ENCODE measurements around the gene SLC27A4.

SLC27A4 gene

DNA sequence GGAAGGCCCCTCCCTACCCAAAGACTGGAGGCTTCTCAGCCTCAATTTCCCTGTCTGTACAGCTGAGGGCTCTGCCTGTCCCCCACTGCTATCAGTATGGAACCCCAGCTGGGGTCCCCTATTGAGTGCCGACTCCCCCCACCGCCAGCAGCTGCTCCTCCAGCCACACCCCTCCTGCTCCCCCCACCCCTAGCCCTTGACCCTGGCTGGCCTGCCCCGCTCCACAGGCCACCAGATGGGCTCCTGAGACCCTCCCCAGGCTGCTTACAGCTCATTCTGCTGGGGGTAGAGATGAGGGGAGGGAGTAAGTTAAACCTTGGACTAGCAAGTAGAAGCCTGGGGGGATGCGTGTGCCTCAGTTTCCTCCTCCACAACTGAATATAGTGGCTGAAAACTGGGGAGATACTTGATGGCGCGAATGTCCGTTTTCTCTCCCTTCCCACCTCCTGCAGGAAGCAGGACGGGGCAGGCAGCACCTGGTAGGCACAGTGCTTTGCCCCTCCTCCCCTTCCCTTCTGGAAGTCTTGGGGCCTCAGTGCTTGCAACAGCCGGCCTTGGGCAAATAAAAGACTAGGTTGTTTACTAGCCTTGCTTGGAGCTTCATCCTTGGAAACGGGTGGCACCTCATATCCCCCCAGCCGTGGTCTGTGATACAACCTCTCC lies 50.0 kb downstream of the SLC27A4 start:
- Mint-ChIP-seq H3K36me3 (peaks cover 58% of the 10 kb centered on the region), H3K4me3 (no peak overlapping the region), H3K9me3 (no peaks in the 10 kb centered on the region), H3K27me3 (no peaks in the 10 kb centered on the region), H3K27ac (no peak overlapping the region), H3K4me1 (no peaks in the 10 kb centered on the region)
- ATAC-seq: no peak

DNA sequence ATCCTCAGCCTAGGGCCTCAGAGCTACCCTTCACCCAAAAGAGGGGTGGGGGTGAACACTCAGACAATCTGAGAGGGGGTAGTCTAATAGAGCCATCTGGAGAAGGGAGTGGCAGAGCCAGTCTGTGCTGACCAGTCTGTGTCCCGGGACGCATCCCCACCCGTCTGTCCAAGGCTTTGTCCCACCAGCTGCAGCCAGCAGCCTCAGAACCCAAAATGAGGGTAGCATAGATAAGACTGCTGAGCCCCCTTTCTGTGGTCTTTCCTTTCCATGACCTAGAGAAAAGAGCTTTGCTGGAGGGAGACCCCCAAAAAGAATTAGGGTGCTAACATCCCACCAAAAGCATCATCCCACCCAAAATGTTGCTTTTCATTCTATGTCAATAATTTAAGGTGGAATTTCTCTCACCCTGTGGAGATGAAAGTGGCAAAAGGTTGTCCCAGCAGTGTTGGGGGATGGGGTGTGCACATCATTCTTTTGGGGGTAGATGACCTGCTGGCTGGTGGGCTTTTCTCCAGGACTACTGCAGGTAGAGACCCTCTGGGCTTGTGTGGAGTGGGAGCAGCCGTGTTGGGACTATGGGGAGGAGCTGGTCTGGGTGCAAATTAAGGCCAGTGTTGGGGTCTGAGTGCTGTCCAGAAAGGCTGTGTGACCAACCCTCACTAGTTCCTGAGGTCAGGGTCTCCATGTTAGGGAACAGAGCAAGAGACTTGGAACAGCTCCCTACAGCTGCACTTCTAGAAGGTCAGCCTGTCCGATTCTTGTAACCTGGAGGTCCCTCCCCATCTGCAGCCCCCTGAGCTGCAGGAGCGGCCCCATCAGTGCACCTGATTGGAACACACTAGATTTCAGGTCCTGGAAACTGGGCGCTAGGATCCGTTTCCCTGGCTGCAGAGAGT lies 50.7 kb downstream of the SLC27A4 start:
- Mint-ChIP-seq H3K27me3 (no peaks in the 10 kb centered on the region), H3K36me3 (peaks cover 54% of the 10 kb centered on the region), H3K4me3 (no peak overlapping the region), H3K4me1 (no peaks in the 10 kb centered on the region), H3K9me3 (no peaks in the 10 kb centered on the region), H3K27ac (no peak overlapping the region)
- no peak for ATAC-seq

DNA sequence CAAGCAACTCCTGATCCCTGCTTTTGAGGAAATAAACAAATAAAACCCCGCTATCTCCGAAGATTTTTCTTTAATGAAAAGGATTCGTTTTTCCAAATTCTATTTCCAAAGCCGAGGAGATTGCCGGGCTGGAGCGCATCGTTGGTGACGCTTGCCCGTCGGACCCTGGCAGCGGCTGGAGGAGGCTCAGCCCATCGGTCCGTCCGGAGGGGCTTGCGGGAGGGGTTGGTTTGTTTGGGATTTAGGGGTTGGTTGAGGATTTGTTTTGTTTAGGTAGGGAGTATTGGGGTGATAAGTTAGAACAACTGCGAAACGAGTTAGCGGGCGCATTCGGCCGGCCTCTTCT lies 51.6 kb downstream of the SLC27A4 start:
- Mint-ChIP-seq H3K36me3 (peaks cover 47% of the 10 kb centered on the region), H3K4me1 (peaks cover 3% of the 10 kb centered on the region), H3K4me3 (no peak overlapping the region), H3K9me3 (no peaks in the 10 kb centered on the region), H3K27me3 (no peaks in the 10 kb centered on the region), H3K27ac (no peak overlapping the region)
- ATAC-seq: no peak

DNA sequence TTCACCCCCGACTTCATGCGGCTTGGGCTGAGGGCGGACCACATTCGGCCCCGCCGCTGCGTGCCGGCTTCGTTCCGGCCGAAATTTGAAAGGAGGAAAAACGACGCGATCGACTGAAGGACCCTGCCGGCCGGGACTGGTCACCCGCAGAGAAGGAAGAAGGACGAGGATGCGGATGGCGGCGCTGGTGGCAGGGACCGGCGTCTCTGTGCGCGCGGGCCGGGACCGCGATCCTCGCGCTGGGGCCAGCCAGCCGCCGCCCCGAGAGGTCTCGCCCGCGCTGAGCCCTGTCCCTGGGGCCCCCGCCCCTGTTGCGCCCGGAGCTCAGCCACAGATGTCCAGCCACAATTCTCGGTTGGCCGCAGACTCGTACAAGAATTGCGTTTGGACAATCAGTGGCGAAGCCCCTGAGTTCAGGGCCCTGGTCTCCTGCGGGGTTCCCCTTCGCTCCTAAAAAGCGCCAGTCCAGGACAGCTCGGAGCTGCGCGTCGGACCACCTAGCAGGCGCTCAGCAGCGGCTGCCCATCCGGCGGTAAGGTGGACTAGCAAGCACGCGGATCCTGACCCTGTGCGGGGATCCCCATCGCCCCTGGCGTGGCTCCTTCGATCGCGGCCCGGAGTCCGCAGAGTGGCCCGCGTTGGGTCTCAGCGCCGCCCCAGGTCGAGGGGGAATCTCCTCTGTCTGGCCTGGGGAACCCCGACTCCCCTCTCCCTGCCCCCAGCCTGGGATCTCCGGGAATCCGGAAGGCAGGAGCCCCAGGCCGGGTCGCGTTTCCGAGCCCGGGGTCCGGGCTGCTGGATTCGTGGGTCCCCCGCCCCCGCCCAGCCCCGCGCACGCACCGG lies 52.2 kb downstream of the SLC27A4 start:
- no peaks in the 10 kb centered on the region for H3K27me3 Mint-ChIP-seq
- H3K27ac Mint-ChIP-seq: no peak overlapping the region
- no peak overlapping the region for H3K4me3 Mint-ChIP-seq
- ATAC-seq: peak; percentile 34
- H3K9me3 Mint-ChIP-seq: no peaks in the 10 kb centered on the region
- peaks cover 43% of the 10 kb centered on the region for H3K36me3 Mint-ChIP-seq
- H3K4me1 Mint-ChIP-seq: peaks cover 7% of the 10 kb centered on the region

DNA sequence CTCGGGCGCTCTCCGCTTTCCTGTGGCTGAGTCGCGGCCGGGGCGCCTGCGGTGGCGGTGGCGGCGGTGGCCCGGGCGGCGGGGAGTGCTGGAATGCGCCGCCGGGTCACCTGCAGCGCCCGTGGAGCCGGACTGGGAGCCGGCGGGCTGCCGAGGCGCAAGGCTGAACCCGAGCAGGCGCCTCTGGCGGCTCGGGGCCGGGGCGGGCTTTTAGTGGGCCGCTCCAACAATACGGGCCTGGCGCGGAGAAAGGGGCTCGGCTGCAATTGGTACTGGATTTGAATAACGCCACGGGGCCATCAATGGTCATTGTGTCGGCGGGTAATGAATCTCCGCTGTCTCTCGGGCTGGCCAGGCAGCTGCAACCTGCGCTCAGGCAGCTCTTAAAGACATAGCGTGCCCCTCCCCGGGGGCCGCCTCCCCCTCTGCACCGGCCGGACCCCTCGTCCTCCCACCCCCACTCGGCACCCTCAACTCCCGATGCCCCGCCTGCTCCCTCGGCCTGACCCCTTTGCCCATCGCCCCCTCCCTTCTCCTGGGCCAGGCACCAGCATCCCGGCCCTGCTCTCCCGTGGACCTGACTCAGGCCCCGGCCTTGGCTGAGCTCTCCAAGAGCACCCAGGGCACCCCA lies 52.9 kb downstream of the SLC27A4 start:
- H3K27me3 Mint-ChIP-seq: no peaks in the 10 kb centered on the region
- peaks cover 36% of the 10 kb centered on the region for H3K36me3 Mint-ChIP-seq
- no peak overlapping the region for H3K27ac Mint-ChIP-seq
- peak; percentile 54 for ATAC-seq
- no peaks in the 10 kb centered on the region for H3K9me3 Mint-ChIP-seq
- H3K4me3 Mint-ChIP-seq: no peak overlapping the region
- peaks cover 7% of the 10 kb centered on the region for H3K4me1 Mint-ChIP-seq

DNA sequence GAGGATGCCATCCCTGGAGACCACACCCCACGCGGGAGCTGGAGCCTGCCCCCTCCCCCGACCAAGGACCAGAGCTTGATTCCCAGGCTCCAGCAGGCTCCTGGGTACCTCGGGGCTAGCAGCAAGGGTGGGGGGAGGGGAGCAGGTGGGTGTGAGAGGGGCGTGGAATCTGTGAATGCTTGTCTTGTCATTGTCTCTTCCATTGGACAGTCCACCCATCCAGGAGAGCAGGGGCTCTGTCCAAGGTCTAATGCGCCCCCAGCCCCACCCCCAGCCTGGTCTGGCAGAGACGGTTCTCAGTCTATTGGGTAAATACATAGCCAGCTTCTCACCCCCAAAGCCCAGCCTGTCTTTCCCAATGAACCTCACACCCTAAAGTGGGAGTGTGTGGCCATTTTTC lies 53.6 kb downstream of the SLC27A4 start:
- no peak for ATAC-seq
- no peak overlapping the region for H3K27ac Mint-ChIP-seq
- no peaks in the 10 kb centered on the region for H3K27me3 Mint-ChIP-seq
- H3K4me1 Mint-ChIP-seq: peaks cover 7% of the 10 kb centered on the region
- H3K9me3 Mint-ChIP-seq: no peaks in the 10 kb centered on the region
- H3K4me3 Mint-ChIP-seq: no peak overlapping the region
- H3K36me3 Mint-ChIP-seq: peaks cover 34% of the 10 kb centered on the region

DNA sequence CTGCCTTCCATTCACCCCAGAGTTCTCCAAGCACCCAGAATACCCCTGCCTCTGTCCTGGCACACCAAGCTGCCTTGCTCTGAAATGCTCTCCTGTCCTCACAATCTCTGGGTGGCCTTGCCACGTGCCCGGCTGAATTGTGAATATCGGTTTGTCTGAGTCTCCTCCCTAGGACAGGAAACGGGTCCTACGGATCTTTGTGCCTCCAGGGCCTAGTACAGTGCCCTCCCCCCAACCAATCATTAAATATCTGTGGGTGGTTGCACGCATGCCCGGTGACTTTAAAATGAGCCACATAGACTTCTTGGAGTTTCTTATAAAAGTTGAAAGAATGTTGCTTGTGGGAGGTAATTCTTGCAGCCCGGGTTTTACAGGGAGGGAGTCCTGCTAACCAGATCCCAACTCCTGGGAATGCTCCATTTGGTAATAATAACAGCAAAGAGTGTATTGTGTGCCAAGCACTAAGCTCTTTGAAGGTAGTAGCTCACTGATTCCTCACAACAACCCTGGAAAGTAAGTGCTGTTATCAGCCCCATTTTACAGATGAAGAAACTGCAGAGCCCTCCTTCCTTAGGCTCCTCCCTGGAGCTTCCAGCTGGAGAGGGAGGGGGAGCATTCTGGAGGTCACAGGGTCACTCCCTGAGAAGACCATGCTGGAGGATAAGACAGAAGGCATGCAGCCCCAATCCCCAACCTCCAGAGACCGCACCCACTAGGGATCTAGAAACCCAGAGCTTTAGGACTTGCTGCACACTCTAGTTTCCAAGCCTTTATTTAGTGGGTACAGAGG lies 54.2 kb downstream of the SLC27A4 start:
- Mint-ChIP-seq H3K9me3 (no peaks in the 10 kb centered on the region), H3K4me1 (peaks cover 7% of the 10 kb centered on the region), H3K4me3 (no peak overlapping the region), H3K27me3 (no peaks in the 10 kb centered on the region), H3K27ac (no peak overlapping the region), H3K36me3 (peaks cover 28% of the 10 kb centered on the region)
- ATAC-seq: no peak

DNA sequence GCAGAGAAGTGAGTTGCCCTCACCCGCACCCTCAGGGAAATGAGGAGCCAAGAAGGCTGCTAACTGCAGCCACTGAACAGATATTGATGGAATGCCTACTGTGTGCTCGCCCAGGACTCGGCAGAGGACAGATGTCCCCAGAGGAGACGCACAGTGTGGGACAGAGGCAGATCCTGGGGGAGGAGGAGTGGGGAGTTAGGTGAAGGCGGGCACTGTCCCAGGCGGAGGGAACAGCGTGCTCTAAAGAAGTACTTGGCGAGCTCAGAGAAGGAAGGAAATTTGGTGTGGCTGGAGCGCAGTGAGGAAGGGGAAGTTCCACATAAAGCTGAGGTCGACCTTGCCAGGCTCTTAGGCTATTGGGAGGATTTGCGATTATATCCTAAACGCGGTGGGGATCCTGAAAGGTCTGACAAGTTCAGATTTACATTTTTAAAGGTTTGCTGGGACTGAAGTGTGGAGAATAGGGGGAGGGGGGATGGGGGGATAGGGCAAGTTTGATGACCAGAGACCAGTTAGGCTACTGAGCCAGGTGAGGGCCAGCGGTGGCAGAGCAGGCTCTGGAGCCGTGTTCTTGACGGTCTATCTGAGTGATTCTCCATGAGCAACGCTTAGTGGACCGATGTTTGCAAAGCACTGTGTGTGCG lies 56.8 kb downstream of the SLC27A4 start:
- no peak overlapping the region for H3K4me3 Mint-ChIP-seq
- H3K9me3 Mint-ChIP-seq: no peaks in the 10 kb centered on the region
- H3K36me3 Mint-ChIP-seq: peaks cover 11% of the 10 kb centered on the region
- H3K4me1 Mint-ChIP-seq: peaks cover 7% of the 10 kb centered on the region
- H3K27ac Mint-ChIP-seq: no peak overlapping the region
- H3K27me3 Mint-ChIP-seq: no peaks in the 10 kb centered on the region
- ATAC-seq: no peak

DNA sequence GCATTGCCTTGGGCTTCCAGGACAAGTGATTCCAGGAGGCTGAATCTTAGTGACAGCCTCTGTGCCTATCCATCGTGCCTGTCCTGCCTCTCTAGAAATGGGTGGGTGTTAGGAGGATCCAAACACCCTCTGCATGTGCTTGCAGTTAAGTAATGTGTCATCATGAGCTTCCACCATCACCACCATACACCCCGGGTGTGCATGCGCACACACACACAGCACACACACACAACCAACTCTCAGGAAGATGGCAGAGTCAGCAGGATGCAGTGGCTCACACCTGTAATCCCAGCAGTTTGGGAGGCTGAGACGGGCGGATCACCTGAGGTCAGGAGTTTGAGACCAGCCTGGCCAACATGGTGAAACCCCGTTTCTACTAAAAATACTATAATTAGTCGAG lies 57.5 kb downstream of the SLC27A4 start:
- no peak overlapping the region for H3K4me3 Mint-ChIP-seq
- no peaks in the 10 kb centered on the region for H3K27me3 Mint-ChIP-seq
- no peak overlapping the region for H3K27ac Mint-ChIP-seq
- H3K9me3 Mint-ChIP-seq: no peaks in the 10 kb centered on the region
- peaks cover 7% of the 10 kb centered on the region for H3K4me1 Mint-ChIP-seq
- peak; percentile 34 for ATAC-seq
- peaks cover 6% of the 10 kb centered on the region for H3K36me3 Mint-ChIP-seq

DNA sequence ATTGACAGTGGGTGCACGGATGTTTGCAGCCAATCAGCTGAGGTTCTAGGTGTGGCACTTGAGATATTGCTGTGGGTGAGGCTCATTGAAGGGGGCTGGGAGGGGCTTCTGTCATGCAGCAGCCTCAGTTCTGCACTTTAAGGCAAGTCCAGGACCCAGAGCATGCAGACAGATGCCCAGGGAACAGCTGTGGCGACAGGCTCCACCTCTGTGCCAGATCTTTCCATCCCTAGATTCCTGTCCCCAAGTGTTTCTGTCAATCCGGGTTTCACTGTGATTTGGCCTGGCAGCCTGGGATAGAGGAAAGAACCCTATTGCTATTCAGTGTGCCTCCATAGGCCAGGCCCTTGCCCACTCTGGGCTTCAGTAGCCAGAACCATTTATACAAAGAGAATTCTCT lies 59.5 kb downstream of the SLC27A4 start:
- H3K9me3 Mint-ChIP-seq: no peaks in the 10 kb centered on the region
- H3K27ac Mint-ChIP-seq: no peak overlapping the region
- peaks cover 7% of the 10 kb centered on the region for H3K4me1 Mint-ChIP-seq
- H3K4me3 Mint-ChIP-seq: no peak overlapping the region
- ATAC-seq: no peak
- no peaks in the 10 kb centered on the region for H3K36me3 Mint-ChIP-seq
- peaks cover 1% of the 10 kb centered on the region for H3K27me3 Mint-ChIP-seq

DNA sequence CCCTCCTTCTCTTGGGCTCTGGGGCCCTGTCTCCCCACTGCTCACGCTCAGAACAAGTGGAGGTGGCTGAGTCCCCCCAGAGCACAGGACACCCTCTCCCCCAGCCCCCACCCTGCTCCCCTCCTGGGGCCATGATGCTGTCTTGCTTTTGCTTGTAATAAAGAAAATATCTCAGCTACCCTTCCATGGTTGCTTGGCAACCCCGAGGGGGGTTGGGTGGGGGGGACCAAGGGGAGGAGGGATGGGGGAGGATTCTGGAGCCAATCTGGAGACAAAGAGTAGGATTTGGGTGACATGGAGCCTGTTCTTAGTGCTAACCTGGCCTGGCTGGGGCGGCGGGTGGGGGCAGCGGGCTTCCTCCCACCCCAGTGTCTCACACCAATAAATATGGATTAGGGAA lies 64.2 kb downstream of the SLC27A4 start:
- Mint-ChIP-seq H3K27me3 (peaks cover 25% of the 10 kb centered on the region), H3K4me3 (no peak overlapping the region), H3K9me3 (no peaks in the 10 kb centered on the region), H3K27ac (no peak overlapping the region), H3K4me1 (no peaks in the 10 kb centered on the region), H3K36me3 (no peaks in the 10 kb centered on the region)
- no peak for ATAC-seq

DNA sequence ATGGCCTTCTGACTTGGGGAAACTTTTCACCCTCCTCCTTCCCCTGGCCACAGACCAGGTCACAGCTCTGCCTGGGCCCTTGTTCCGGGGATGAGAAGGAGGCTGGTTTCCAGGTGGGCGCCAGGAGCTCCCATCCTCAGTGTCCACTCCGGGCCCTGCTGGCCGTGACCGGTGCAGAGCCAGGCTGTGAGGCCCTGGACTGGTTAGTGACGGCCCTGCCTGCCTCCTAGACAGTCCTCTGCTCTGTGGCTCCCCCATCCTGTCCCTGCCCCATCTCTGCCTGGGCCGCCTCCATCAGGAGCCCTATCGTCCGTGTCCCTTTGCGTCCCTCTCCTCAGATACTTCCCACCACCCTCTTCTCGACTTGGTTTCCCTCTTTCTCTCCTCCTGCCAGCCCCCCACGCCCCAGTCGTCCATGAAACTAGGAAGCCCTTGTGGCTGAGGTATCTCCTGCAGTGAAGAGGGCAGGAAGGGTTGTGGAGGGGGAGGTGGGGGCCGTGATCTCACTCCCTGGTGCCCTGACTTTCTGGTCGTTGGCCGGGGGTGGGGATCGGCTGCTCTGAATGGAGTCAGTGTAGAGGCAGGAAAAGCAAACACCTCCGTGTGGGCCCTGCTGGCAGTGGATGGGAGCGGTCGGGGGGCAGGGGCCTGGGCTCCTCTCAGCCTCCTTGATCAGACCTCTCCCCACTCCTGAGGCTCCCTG lies 64.9 kb downstream of the SLC27A4 start:
- no peaks in the 10 kb centered on the region for H3K36me3 Mint-ChIP-seq
- H3K4me3 Mint-ChIP-seq: no peak overlapping the region
- H3K27me3 Mint-ChIP-seq: peaks cover 29% of the 10 kb centered on the region
- ATAC-seq: no peak
- H3K27ac Mint-ChIP-seq: no peak overlapping the region
- H3K9me3 Mint-ChIP-seq: no peaks in the 10 kb centered on the region
- no peaks in the 10 kb centered on the region for H3K4me1 Mint-ChIP-seq

DNA sequence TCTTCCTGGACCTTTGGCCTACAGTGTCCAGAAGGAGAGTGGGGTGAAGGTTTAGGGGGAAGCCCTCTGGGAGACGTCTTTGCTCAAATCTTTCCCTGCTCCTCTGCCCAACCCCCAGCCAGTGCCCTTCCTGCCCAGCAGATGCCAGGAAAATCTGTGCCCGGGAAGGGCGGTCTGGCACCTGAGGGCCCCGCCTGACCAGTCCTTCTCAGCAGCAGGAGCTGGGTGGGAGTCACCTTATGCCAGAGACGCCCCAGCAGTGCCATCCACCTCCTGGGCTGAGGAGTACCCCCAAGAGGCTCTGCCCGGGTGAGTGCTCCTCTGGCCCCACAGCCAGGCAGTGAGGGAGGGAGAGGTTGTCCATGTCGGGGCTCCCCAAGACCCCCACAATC lies 65.4 kb downstream of the SLC27A4 start:
- no peak overlapping the region for H3K27ac Mint-ChIP-seq
- peaks cover 34% of the 10 kb centered on the region for H3K27me3 Mint-ChIP-seq

More for the DNA sequence above, 65.4 kb downstream of the SLC27A4 start:
- Mint-ChIP-seq H3K4me3 (no peak overlapping the region), H3K36me3 (no peaks in the 10 kb centered on the region), H3K4me1 (no peaks in the 10 kb centered on the region), H3K9me3 (no peaks in the 10 kb centered on the region)
- no peak for ATAC-seq

All from stimulated activated memory B cell treated with anti-CD40 and anti-IgM and Interleukin-4, amounts not matched to agents 10 μg/mL and 1 μg/mL and 100 μg/mL, for 72 hours (primary cell).